Lower leg skin (tissue), 3 donors: ENCODE measurements around the gene PPP2R5A.

ENCODE experiments used
- CTCF ChIP-seq, 3 donors: fragments of 450-650 bp; IDR thresholded peaks; one replicate each; pipeline ENCODE4 v1.5.1; 2016; ENCODE audit warnings: antibody characterized with exemption in 3 of 3, mild to moderate bottlenecking in 3 of 3, moderate library complexity in 2 of 3
- POLR2A ChIP-seq, 2 donors: fragments of 450-650 bp; IDR thresholded peaks; one replicate each; pipeline ENCODE4 v1.6.1; 2016 to 2017; ENCODE audit warnings: antibody characterized with exemption in 2 of 2, mild to moderate bottlenecking in 1 of 2, moderate library complexity in 1 of 2

GRCh38 chr1:212283741-212284140 lies 1.5 kb upstream of the PPP2R5A start:
- no peak for TF ChIP-seq CTCF (IDR thresholded peaks at IDR 0.05)
- no peak for TF ChIP-seq POLR2A (IDR thresholded peaks at IDR 0.05)
